HepG2 (cell line): Measurements from ENCODE around the gene TMEM217. TPM values are rescaled to one million over a fixed set of nuclear protein-coding genes. Genes with fewer than 3 reads are reported as not detected.

ENCODE experiments used
- BATF2 ChIP-seq: sonication (generic); formaldehyde crosslinking; IDR thresholded peaks from 2 replicates; pipeline ENCODE4 v1.8.0; 2022; ENCODE audit warnings: mild to moderate bottlenecking, missing genetic modification reagents, moderate library complexity
- CCDC6 ChIP-seq: sonication (generic); formaldehyde crosslinking; IDR thresholded peaks from 2 replicates; pipeline ENCODE4 v1.8.1; 2022; ENCODE audit warnings: mild to moderate bottlenecking, missing genetic modification reagents, moderate library complexity
- CENPX ChIP-seq: sonication (generic); formaldehyde crosslinking; IDR thresholded peaks from 2 replicates; pipeline ENCODE4 v1.9.0; 2021; ENCODE audit warnings: mild to moderate bottlenecking, missing genetic modification reagents, moderate library complexity
- CREM ChIP-seq, 2 experiments: sonication (generic) in 1 of 2; formaldehyde crosslinking in 1 of 2; IDR thresholded peaks; 2 replicates each; pipeline versions ENCODE4 v1.4.0 to v1.6.1; 2016 to 2020; ENCODE audit warnings: antibody characterized with exemption in 1 of 2, mild to moderate bottlenecking in 1 of 2, missing genetic modification reagents in 1 of 2
- EEA1 ChIP-seq: sonication (generic); formaldehyde crosslinking; IDR thresholded peaks from 2 replicates; pipeline ENCODE4 v1.5.1; 2020; ENCODE audit warnings: mild to moderate bottlenecking, missing genetic modification reagents, borderline replicate concordance
- GATAD2A ChIP-seq: IDR thresholded peaks from 2 replicates; pipeline ENCODE4 v1.6.1; 2016
- HDAC2 ChIP-seq: sonication (generic); formaldehyde crosslinking; IDR thresholded peaks from 2 replicates; pipeline ENCODE4 v1.4.0; 2020; ENCODE audit warnings: missing genetic modification reagents
- HOXA9 ChIP-seq: sonication (generic); formaldehyde crosslinking; IDR thresholded peaks from 2 replicates; pipeline ENCODE4 v1.8.1; 2022; ENCODE audit warnings: missing genetic modification reagents, mild to moderate bottlenecking, moderate library complexity, borderline replicate concordance
- MYNN ChIP-seq: sonication (generic); formaldehyde crosslinking; IDR thresholded peaks from 2 replicates; pipeline ENCODE4 v1.4.0; 2020; ENCODE audit warnings: mild to moderate bottlenecking, low read depth, missing genetic modification reagents
- NCOA5 ChIP-seq: sonication (generic); formaldehyde crosslinking; IDR thresholded peaks from 2 replicates; pipeline ENCODE4 v1.4.0; 2020; ENCODE audit warnings: missing genetic modification reagents
- NFAT5 ChIP-seq: sonication (generic); formaldehyde crosslinking; IDR thresholded peaks from 2 replicates; pipeline ENCODE4 v1.4.0; 2020; ENCODE audit warnings: missing genetic modification reagents
- REL ChIP-seq: sonication (generic); formaldehyde crosslinking; conservative IDR thresholded peaks from 2 replicates; pipeline ENCODE4 v1.8.0; 2022; ENCODE audit warnings: mild to moderate bottlenecking, missing genetic modification reagents, moderate library complexity
- SETDB1 ChIP-seq: sonication (generic); formaldehyde crosslinking; IDR thresholded peaks from 2 replicates; pipeline ENCODE4 v1.5.1; 2020; ENCODE audit warnings: missing genetic modification reagents, mild to moderate bottlenecking, borderline replicate concordance
- ZBTB8A ChIP-seq: sonication (generic); formaldehyde crosslinking; IDR thresholded peaks from 2 replicates; pipeline ENCODE4 v1.4.0; 2020; ENCODE audit warnings: mild to moderate bottlenecking, low read depth, missing genetic modification reagents, borderline replicate concordance
- ZFP82 ChIP-seq: sonication (generic); formaldehyde crosslinking; IDR thresholded peaks from 2 replicates; pipeline ENCODE4 v1.5.1; 2020; ENCODE audit warnings: mild to moderate bottlenecking, missing genetic modification reagents, borderline replicate concordance
- ZKSCAN5 ChIP-seq: sonication (generic); formaldehyde crosslinking; IDR thresholded peaks from 2 replicates; pipeline ENCODE4 v1.5.1; 2020; ENCODE audit warnings: mild to moderate bottlenecking, missing genetic modification reagents
- ZMYM4 ChIP-seq: sonication (generic); formaldehyde crosslinking; IDR thresholded peaks from 2 replicates; pipeline ENCODE4 v1.8.1; 2023; ENCODE audit warnings: mild to moderate bottlenecking, missing genetic modification reagents
- ZNF607 ChIP-seq: sonication (generic); formaldehyde crosslinking; IDR thresholded peaks from 2 replicates; pipeline ENCODE4 v1.5.1; 2020; ENCODE audit warnings: missing genetic modification reagents, mild to moderate bottlenecking, borderline replicate concordance
- ZNF639 ChIP-seq: conservative IDR thresholded peaks from 2 replicates; pipeline ENCODE4 v1.6.1; 2018; ENCODE audit warnings: missing genetic modification reagents
- ZNF660 ChIP-seq: sonication (generic); formaldehyde crosslinking; IDR thresholded peaks from 2 replicates; pipeline ENCODE4 v1.5.1; 2020; ENCODE audit warnings: mild to moderate bottlenecking, low read depth, missing genetic modification reagents, borderline replicate concordance
- ZNF839 ChIP-seq: sonication (generic); formaldehyde crosslinking; IDR thresholded peaks from 2 replicates; pipeline ENCODE4 v1.4.0; 2020; ENCODE audit warnings: missing genetic modification reagents, mild to moderate bottlenecking, borderline replicate concordance
- polyA plus RNA-seq, 8 experiments: library from polyadenylated mRNA; depleted of rRNA in 3 of 8; stranded (reverse) in 7 of 8; unstranded in 1 of 8; fragments of >200 nt; fragmentation: Illumina TruSeq in 4 of 8; extraction: Trizol in 4 of 8; gene quantifications; 2 replicates each; pipeline versions ENCODE4 v1.2.1 to v1.2.3, GENCODE V29; 2011 to 2016; ENCODE audit warnings: low read depth in 4 of 8, missing spikeins in 1 of 8, mixed read lengths in 1 of 8; ENCODE audit not compliant: insufficient read depth in 1 of 8
- total RNA-seq, 5 experiments: library from RNA; depleted of rRNA; stranded (reverse); fragments of >200 nt; fragmentation: Illumina TruSeq; extraction: Trizol; gene quantifications; 2 replicates each; pipeline ENCODE4 v1.2.3, GENCODE V29; 2016; ENCODE audit warnings: low read depth in 1 of 5
- TF ChIP-seq, protein P1 (sequence below): sonication (generic); formaldehyde crosslinking; IDR thresholded peaks from 2 replicates; pipeline ENCODE4 v1.4.0; 2020; ENCODE audit warnings: mild to moderate bottlenecking, missing genetic modification reagents

Gene TMEM217
- total and polyA plus RNA-seq, 2 of the 13 experiments (the other 11 are each of a cell fraction or from before 2014, with no cell fraction given): 2.3 to 3.4 TPM

DNA sequence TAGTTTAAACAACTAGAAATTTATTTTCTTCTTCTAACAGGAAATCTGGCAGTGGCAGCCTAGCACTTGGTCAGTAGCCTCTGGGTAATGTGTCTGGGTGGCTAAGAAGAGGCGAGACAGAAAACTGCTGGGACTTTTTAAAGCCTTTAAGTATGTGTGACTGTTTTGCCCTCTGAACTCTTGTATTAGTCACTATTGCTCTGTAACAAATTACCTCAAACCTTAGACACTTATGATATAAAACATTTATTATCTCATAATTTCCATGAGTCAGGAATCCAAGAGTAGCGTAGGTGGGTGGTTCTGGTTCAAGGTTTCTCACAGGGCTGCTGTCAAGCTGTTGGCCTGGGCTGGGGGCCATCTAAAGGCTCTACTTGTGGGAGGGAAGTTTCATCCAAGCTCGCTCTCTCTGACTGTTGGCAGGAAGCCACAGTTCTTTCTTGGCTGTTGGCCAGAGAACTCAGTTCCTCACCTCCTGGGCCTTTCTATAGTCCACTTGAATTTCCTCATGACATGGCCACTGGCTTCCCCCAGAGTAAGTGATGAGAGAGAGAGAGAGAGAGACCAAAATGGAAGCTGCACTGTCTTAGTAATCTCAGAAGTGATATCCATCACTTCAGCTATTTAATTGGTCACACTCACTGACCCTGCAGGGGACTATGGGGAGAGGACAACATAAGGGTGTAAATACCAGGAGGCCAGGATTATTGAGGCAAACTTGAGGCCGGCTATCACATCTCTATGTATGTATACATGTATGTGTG is 17.8 kb downstream of the TMEM217 start (continued):
- TF ChIP-seq ZFP82: no peak
- peak; percentile 92 for TF ChIP-seq ZKSCAN5 (CRISPR knock-in tag)
- TF ChIP-seq EEA1 (CRISPR knock-in tag): no peak
- no peak for TF ChIP-seq ZNF660 (CRISPR knock-in tag)
- no peak for TF ChIP-seq CENPX (CRISPR knock-in tag)
- no peak for TF ChIP-seq CREM (IDR thresholded peaks at IDR 0.05)
- no peak for TF ChIP-seq CREM (CRISPR knock-in tag; IDR thresholded peaks at IDR 0.05)
- 0 out of 2 replicates have a peak, but pooled peaks have one; percentile 39 for TF ChIP-seq HDAC2 (CRISPR knock-in tag)
- 0 out of 2 replicates have a peak, but pooled peaks have one; percentile 26 for TF ChIP-seq ZNF639 (CRISPR knock-in tag)
- TF ChIP-seq HOXA9: no peak
- TF ChIP-seq CCDC6: no peak
- peak; percentile 58; the same call in 1 of the 2 replicates for TF ChIP-seq GATAD2A (CRISPR knock-in tag)
- TF ChIP-seq ZMYM4 (CRISPR knock-in tag): 0 out of 2 replicates have a peak, but pooled peaks have one; percentile 18
- no peak for TF ChIP-seq REL (CRISPR knock-in tag)
- TF ChIP-seq, protein P1, sequence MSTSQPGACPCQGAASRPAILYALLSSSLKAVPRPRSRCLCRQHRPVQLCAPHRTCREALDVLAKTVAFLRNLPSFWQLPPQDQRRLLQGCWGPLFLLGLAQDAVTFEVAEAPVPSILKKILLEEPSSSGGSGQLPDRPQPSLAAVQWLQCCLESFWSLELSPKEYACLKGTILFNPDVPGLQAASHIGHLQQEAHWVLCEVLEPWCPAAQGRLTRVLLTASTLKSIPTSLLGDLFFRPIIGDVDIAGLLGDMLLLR (CRISPR knock-in tag): no peak
- TF ChIP-seq MYNN (CRISPR knock-in tag): no peak
- no peak for TF ChIP-seq ZNF607
- no peak for TF ChIP-seq SETDB1 (CRISPR knock-in tag)
- TF ChIP-seq BATF2 (CRISPR knock-in tag): no peak
- TF ChIP-seq NCOA5 (CRISPR knock-in tag): no peak
- TF ChIP-seq ZBTB8A (CRISPR knock-in tag): no peak
- TF ChIP-seq ZNF839 (CRISPR knock-in tag): no peak
- no peak for TF ChIP-seq NFAT5 (CRISPR knock-in tag)
